Measurements from ENCODE around the gene LPAR2.

DNA sequence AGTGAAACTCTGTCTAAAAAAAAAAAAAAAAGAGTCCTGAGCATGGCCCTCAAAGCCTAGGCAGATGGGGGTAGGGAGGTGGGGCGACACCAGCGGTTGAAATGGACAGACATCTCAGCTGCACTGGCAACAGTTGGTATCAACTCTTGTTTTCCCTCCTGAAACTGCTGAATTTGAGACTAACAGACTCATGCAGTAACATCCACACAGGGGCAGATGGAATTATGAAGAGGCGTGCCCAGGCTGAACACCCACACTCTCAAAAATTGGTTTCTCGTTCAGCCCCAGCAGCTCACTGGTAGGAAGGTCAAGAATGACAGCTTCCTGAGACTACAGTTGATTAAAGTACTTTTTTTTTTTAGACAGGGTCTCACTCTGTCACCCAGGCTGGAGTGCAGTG is 33.6 kb downstream of the LPAR2 start:
- TF ChIP-seq EZH2phosphoT487 (conservative IDR thresholded peaks at IDR 0.05; ENCODE audit: low read length), result no peak
- TF ChIP-seq, protein P1, sequence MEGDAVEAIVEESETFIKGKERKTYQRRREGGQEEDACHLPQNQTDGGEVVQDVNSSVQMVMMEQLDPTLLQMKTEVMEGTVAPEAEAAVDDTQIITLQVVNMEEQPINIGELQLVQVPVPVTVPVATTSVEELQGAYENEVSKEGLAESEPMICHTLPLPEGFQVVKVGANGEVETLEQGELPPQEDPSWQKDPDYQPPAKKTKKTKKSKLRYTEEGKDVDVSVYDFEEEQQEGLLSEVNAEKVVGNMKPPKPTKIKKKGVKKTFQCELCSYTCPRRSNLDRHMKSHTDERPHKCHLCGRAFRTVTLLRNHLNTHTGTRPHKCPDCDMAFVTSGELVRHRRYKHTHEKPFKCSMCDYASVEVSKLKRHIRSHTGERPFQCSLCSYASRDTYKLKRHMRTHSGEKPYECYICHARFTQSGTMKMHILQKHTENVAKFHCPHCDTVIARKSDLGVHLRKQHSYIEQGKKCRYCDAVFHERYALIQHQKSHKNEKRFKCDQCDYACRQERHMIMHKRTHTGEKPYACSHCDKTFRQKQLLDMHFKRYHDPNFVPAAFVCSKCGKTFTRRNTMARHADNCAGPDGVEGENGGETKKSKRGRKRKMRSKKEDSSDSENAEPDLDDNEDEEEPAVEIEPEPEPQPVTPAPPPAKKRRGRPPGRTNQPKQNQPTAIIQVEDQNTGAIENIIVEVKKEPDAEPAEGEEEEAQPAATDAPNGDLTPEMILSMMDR (IDR thresholded peaks at IDR 0.05; ENCODE audit: insufficient read depth, low read length, poor library complexity, severe bottlenecking), result no peak
